Adrenal gland (tissue), 12 donors: Measurements from ENCODE around the gene C1QTNF7. TPM values are rescaled to one million over a fixed set of nuclear protein-coding genes. Genes with fewer than 3 reads are reported as not detected.

Source experiments
- DNase-seq, 7 donors: peaks; one replicate each; pipeline ENCODE4 v3.0.0-alpha.2; 2019 to 2020
- H3K27ac ChIP-seq, 5 donors: fragments of 200-600 bp; sonication (generic) in 4 of 5; 1 replicate in 3 of 5; 2 replicates in 2 of 5; pipeline versions ENCODE4 v1.5.1 to v1.8.0; 2016 to 2020; ENCODE audit warnings: mild to moderate bottlenecking in 1 of 5
- H3K27me3 ChIP-seq: fragments of 200-600 bp; 2 replicates; pipeline ENCODE4 v1.8.0; 2021
- H3K36me3 ChIP-seq, 2 donors: fragments of 200-600 bp; replicated peaks in 1 of 2; 1 replicate in 1 of 2; 2 replicates in 1 of 2; pipeline versions ENCODE4 v1.5.1 to v1.8.0; 2018 to 2022
- H3K4me1 ChIP-seq, 2 donors: fragments of 200-600 bp; replicated peaks in 1 of 2; 1 replicate in 1 of 2; 2 replicates in 1 of 2; pipeline versions ENCODE4 v1.5.1 to v1.8.0; 2018 to 2021
- H3K4me3 ChIP-seq, 4 donors: fragments of 200-600 bp; sonication (generic) in 3 of 4; one replicate each; pipeline ENCODE4 v1.5.1; 2016 to 2018
- H3K9me3 ChIP-seq, 3 donors: fragments of 200-600 bp; sonication (generic) in 1 of 3; replicated peaks in 1 of 3; 1 replicate in 2 of 3; 2 replicates in 1 of 3; pipeline versions ENCODE4 v1.5.1 to v1.8.0; 2016 to 2021
- CTCF ChIP-seq, 6 experiments: fragments of 450-650 bp in 4 of 6; fragments of 200-600 bp in 2 of 6; sonication (generic) in 1 of 6; IDR thresholded peaks; 1 replicate in 5 of 6; 2 replicates in 1 of 6; pipeline versions ENCODE4 v1.5.1 to v1.8.0; 2016 to 2021; ENCODE audit warnings: antibody characterized with exemption in 6 of 6, mild to moderate bottlenecking in 2 of 6, moderate library complexity in 1 of 6
- POLR2A ChIP-seq, 2 donors: fragments of 450-650 bp; IDR thresholded peaks; one replicate each; pipeline ENCODE4 v1.6.1; 2017; ENCODE audit warnings: antibody characterized with exemption in 2 of 2, mild to moderate bottlenecking in 2 of 2, moderate library complexity in 1 of 2
- WGBS, 4 donors: extraction: QIAGEN DNeasy Blood & Tissue Kit in 2 of 4; methylation state at CpG; one replicate each; pipeline versions ENCODE4 v1.1.5 to v1.1.7; 2013 to 2017; 5-methylcytosine and 5-hydroxymethylcytosine counted together
- intact Hi-C, 2 donors: fragments of 100-400 bp; cut with DNase I; formaldehyde crosslinking; loops; one replicate each; pipeline versions ENCODE4 v1.14.1 to v1.15.0; 2022 to 2023
- polyA plus RNA-seq, 3 donors: library from polyadenylated mRNA; stranded (reverse); fragments of 200-250 nt in 2 of 3; fragments of 350-450 nt in 1 of 3; fragmentation: Illumina TruSeq in 1 of 3; extraction: RNeasy Lipid Tissue Mini Kit (QIAGEN cat#74804) in 1 of 3; gene quantifications; one replicate each; pipeline ENCODE4 v1.2.3, GENCODE V29; 2013 to 2014
- total RNA-seq, 9 donors: library from RNA; depleted of rRNA in 4 of 9; stranded (reverse); fragments of >200 nt in 4 of 9; fragments of 120-200 nt in 1 of 9; fragmentation: NEBNext Ultra II Directional in 1 of 9; extraction: Animal tissue kit (Norgen Biotek cat#: 25700) in 1 of 9; gene quantifications; one replicate each; pipeline versions ENCODE4 v1.1.0 to v1.2.4, GENCODE V29; 2013 to 2023
- donor health status: healthy with polysubstance abuse.
- donor health status: Bipolar disorder and iron deficiency.
- donor health status: DM: yes; HTN: yes; CAD: no.
- donor health status: DM: no; HTN: no; CAD: no.
- donor health status: DM: no; HTN: no; CAD: no.
- donor health status: DM: yes; HTN: yes; CAD: no.

C1QTNF7 gene
- total and polyA plus RNA-seq, 12 donors, result 0.09 to 2.8 (median 1.1) TPM

GRCh38 chr4:15482842-15483241, 55.0 kb downstream of the C1QTNF7 start:
- intact Hi-C loops, result loop anchor here in 1 of 2 donors (5.0 to 10.0 kb wide), 2 partner anchors 164 to 402 kb away; no protein-coding TSS in a partner anchor
- DNase-seq, result no peak
- no peaks in the 10 kb centered on the region for H3K36me3 ChIP-seq
- H3K27me3 ChIP-seq, result no peaks in the 10 kb centered on the region
- H3K9me3 ChIP-seq, result peaks cover 0 to 10% (median 0%) of the 10 kb centered on the region in 3 donors
- H3K4me1 ChIP-seq, result peaks cover 4 to 10% of the 10 kb centered on the region in 2 donors
- WGBS, 4 donors, result 70 to 92% (median 79%) methylated on average over 2 of the region's 2 CpGs
- H3K4me3 ChIP-seq, result no peak overlapping the region
- TF ChIP-seq CTCF (IDR thresholded peaks at IDR 0.05), result no peak
- TF ChIP-seq POLR2A (IDR thresholded peaks at IDR 0.05), result no peak
- H3K27ac ChIP-seq, result no peak overlapping the region

- H3K4me1 ChIP-seq, result no peaks in the 10 kb centered on the region
- H3K27me3 ChIP-seq, result no peaks in the 10 kb centered on the region
- TF ChIP-seq CTCF (IDR thresholded peaks at IDR 0.05), result no peak
- TF ChIP-seq POLR2A (IDR thresholded peaks at IDR 0.05), result no peak
- intact Hi-C loops, result loop anchor here in 1 of 2 donors (10.0 kb wide), 1 partner anchor 397 kb away; no protein-coding TSS in a partner anchor
- peaks cover 0 to 14% (median 0%) of the 10 kb centered on the region in 3 donors for H3K9me3 ChIP-seq
- H3K36me3 ChIP-seq, result no peaks in the 10 kb centered on the region
- no peak overlapping the region for H3K4me3 ChIP-seq
- no peak for DNase-seq
- no peak overlapping the region for H3K27ac ChIP-seq
Observed at GRCh38 chr4:15488136-15488535, 60.3 kb downstream of the C1QTNF7 start.

GRCh38 chr4:15488658-15489470, 61.0 kb downstream of the C1QTNF7 start:
- Histone ChIP-seq H3K4me1 (no peaks in the 10 kb centered on the region), H3K27ac (no peak overlapping the region), H3K36me3 (no peaks in the 10 kb centered on the region), H3K4me3 (no peak overlapping the region), H3K27me3 (no peaks in the 10 kb centered on the region), H3K9me3 (peaks cover 0 to 14% (median 0%) of the 10 kb centered on the region in 3 donors)
- no peak for DNase-seq
- intact Hi-C loops, result loop anchor here in 1 of 2 donors (10.0 kb wide), 1 partner anchor 396 kb away; no protein-coding TSS in a partner anchor
- TF ChIP-seq POLR2A (IDR thresholded peaks at IDR 0.05) (no peak), CTCF (IDR thresholded peaks at IDR 0.05) (no peak)
- 75 to 86% (median 84%) methylated on average over 6 of the region's 6 CpGs for WGBS, 4 donors

- Histone ChIP-seq H3K9me3 (peaks cover 0 to 14% (median 0%) of the 10 kb centered on the region in 3 donors), H3K27ac (no peak overlapping the region), H3K27me3 (no peaks in the 10 kb centered on the region), H3K36me3 (no peaks in the 10 kb centered on the region), H3K4me3 (no peak overlapping the region), H3K4me1 (no peaks in the 10 kb centered on the region)
- WGBS, 4 donors, result 86 to 94% (median 93%) methylated on average over 2 of the region's 2 CpGs
- TF ChIP-seq CTCF (IDR thresholded peaks at IDR 0.05) (no peak), POLR2A (IDR thresholded peaks at IDR 0.05) (no peak)
- intact Hi-C loops, result loop anchor here in 1 of 2 donors (10.0 kb wide), 1 partner anchor 395 kb away; no protein-coding TSS in a partner anchor
- DNase-seq, result no peak
Observed at GRCh38 chr4:15489551-15489950, 61.7 kb downstream of the C1QTNF7 start.
